ENCODE data around the gene TMEM117. TPM values are rescaled to one million over a fixed set of nuclear protein-coding genes. Genes with fewer than 3 reads are reported as not detected.
"Not testable (repeated sequence)": the region's sequence is repeated elsewhere in the genome, so short reads cannot be mapped to it uniquely, and the experiment has no call there.

TMEM117 gene
- total RNA-seq, 2 donors from 2014 or later, result 7.3 to 30.8 TPM

DNA sequence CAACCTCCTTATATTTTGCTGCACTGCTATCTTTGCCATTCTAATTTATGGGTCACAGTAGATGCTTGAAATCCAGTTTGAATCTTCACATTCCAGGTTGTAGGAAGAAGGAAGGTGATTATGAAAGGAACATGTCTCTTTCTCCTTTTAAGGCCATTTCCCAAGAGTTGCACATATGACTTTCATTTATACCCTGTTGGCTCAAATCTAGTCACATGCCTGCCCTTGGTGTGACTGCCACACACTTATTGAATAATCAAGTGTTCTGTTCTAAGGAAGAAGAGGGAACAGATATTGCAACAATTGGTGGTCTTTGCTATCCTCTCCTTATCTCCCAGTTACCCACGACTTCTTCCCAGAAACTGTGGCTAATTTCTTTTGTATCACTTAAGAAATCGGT is 404.3 kb downstream of the TMEM117 start:
- no peak for ATAC-seq (ENCODE audit: insufficient number of reproducible peaks, low FRiP score, low read depth)
- no peaks in the 10 kb centered on the region for H3K9me3 ChIP-seq
- H3K36me3 ChIP-seq, result no peaks in the 10 kb centered on the region
- H3K4me1 ChIP-seq (ENCODE audit: control insufficient read depth in 1 of 2, low read depth in 2 of 2), result no peaks in the 10 kb centered on the region
- TF ChIP-seq, protein P1, sequence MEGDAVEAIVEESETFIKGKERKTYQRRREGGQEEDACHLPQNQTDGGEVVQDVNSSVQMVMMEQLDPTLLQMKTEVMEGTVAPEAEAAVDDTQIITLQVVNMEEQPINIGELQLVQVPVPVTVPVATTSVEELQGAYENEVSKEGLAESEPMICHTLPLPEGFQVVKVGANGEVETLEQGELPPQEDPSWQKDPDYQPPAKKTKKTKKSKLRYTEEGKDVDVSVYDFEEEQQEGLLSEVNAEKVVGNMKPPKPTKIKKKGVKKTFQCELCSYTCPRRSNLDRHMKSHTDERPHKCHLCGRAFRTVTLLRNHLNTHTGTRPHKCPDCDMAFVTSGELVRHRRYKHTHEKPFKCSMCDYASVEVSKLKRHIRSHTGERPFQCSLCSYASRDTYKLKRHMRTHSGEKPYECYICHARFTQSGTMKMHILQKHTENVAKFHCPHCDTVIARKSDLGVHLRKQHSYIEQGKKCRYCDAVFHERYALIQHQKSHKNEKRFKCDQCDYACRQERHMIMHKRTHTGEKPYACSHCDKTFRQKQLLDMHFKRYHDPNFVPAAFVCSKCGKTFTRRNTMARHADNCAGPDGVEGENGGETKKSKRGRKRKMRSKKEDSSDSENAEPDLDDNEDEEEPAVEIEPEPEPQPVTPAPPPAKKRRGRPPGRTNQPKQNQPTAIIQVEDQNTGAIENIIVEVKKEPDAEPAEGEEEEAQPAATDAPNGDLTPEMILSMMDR (IDR thresholded peaks at IDR 0.05), result no peak
- H3K27me3 ChIP-seq (replicated peaks; ENCODE audit: insufficient read depth), result no peaks in the 10 kb centered on the region
- no peak overlapping the region for H3K4me3 ChIP-seq
- H3K27ac ChIP-seq, result no peak overlapping the region
- no peak for DNase-seq (ENCODE audit: low spot score)

GRCh38 chr12:44245932-44246331 is 410.1 kb downstream of the TMEM117 start:
- H3K27me3 ChIP-seq (replicated peaks; ENCODE audit: insufficient read depth), result no peaks in the 10 kb centered on the region
- H3K4me3 ChIP-seq, result no peak overlapping the region
- no peaks in the 10 kb centered on the region for H3K36me3 ChIP-seq
- no peak overlapping the region for H3K27ac ChIP-seq
- TF ChIP-seq, protein P1 (IDR thresholded peaks at IDR 0.05), result no peak
- H3K9me3 ChIP-seq, result no peaks in the 10 kb centered on the region
- ATAC-seq (ENCODE audit: insufficient number of reproducible peaks, low FRiP score, low read depth) (no peak), DNase-seq (ENCODE audit: low spot score) (no peak)
- H3K4me1 ChIP-seq (ENCODE audit: control insufficient read depth in 1 of 2, low read depth in 2 of 2), result no peaks in the 10 kb centered on the region

GRCh38 chr12:44246482-44247105 is 410.7 kb downstream of the TMEM117 start:
- H3K4me1 ChIP-seq (ENCODE audit: control insufficient read depth in 1 of 2, low read depth in 2 of 2), result no peaks in the 10 kb centered on the region
- H3K4me3 ChIP-seq, result no peak overlapping the region
- no peaks in the 10 kb centered on the region for H3K36me3 ChIP-seq
- no peak overlapping the region for H3K27ac ChIP-seq
- H3K27me3 ChIP-seq (replicated peaks; ENCODE audit: insufficient read depth), result no peaks in the 10 kb centered on the region
- TF ChIP-seq, protein P1 (IDR thresholded peaks at IDR 0.05), result no peak
- H3K9me3 ChIP-seq, result no peaks in the 10 kb centered on the region
- ATAC-seq (ENCODE audit: insufficient number of reproducible peaks, low FRiP score, low read depth) (no peak), DNase-seq (ENCODE audit: low spot score) (no peak)

DNA sequence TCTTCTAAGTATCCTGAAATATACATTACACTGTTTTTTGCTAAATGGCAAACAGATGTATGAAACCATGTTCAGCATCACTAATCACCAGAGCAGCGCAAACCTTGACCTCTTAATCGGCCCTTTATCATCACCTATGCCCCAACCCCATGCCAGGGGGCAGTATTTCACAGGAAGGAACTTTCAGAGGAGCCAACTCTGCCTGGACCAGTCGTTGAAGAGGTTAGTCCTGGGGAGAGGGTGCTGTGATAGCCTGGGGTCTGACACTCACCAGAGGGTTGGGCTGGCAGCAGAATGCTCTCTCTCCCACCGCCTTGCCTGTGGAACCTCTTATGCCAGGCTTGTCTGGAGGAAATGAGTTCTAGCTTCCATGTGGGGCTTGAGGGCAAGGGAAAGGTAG is 411.7 kb downstream of the TMEM117 start:
- TF ChIP-seq, protein P1 (IDR thresholded peaks at IDR 0.05), result no peak
- no peak overlapping the region for H3K27ac ChIP-seq
- ATAC-seq (ENCODE audit: insufficient number of reproducible peaks, low FRiP score, low read depth), result no peak

DNA sequence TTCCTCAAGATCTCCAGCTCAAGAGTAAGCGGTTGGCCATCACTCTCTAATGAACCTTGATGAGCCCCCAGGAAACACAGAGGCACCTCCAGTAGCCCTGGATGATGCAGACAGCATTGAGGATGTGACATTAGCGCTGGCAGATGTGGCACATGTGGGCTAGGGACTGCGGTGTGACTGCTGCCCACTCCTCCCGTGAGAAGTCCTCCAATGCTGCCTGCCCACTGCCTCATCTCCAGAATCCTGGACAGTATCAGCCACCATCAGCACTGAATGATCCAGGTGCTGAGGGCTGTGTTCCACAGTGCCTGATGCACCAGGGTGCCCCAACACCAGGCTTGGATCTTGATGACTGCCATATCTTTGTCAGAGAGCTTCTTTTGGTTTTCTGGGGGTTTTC is 412.6 kb downstream of the TMEM117 start:
- Histone ChIP-seq H3K9me3 (no peaks in the 10 kb centered on the region), H3K27ac (no peak overlapping the region), H3K27me3 (replicated peaks; ENCODE audit: insufficient read depth) (no peaks in the 10 kb centered on the region), H3K4me1 (ENCODE audit: control insufficient read depth in 1 of 2, low read depth in 2 of 2) (no peaks in the 10 kb centered on the region), H3K36me3 (no peaks in the 10 kb centered on the region), H3K4me3 (no peak overlapping the region)
- DNase-seq (ENCODE audit: low spot score) (no peak), ATAC-seq (ENCODE audit: insufficient number of reproducible peaks, low FRiP score, low read depth) (no peak)
- TF ChIP-seq, protein P1 (IDR thresholded peaks at IDR 0.05), result no peak

More for the DNA sequence above, 411.7 kb downstream of the TMEM117 start:
- Histone ChIP-seq H3K9me3 (no peaks in the 10 kb centered on the region), H3K4me3 (no peak overlapping the region), H3K27me3 (replicated peaks; ENCODE audit: insufficient read depth) (no peaks in the 10 kb centered on the region), H3K4me1 (ENCODE audit: control insufficient read depth in 1 of 2, low read depth in 2 of 2) (no peaks in the 10 kb centered on the region), H3K36me3 (no peaks in the 10 kb centered on the region)
- DNase-seq (ENCODE audit: low spot score), result no peak

GRCh38 chr12:44250440-44250839 is 414.6 kb downstream of the TMEM117 start:
- DNase-seq (ENCODE audit: low spot score); ATAC-seq (ENCODE audit: insufficient number of reproducible peaks, low FRiP score, low read depth): not testable (repeated sequence)

More at GRCh38 chr12:44250440-44250839, 414.6 kb downstream of the TMEM117 start:
- H3K4me3 ChIP-seq; H3K4me1 ChIP-seq (ENCODE audit: control insufficient read depth in 1 of 2, low read depth in 2 of 2); H3K9me3 ChIP-seq; H3K36me3 ChIP-seq; H3K27ac ChIP-seq; H3K27me3 ChIP-seq (replicated peaks; ENCODE audit: insufficient read depth): not testable (repeated sequence)
